Left ventricle myocardium inferior (tissue), 1 donor: Measurements from ENCODE around the gene IQCB1. TPM values are rescaled to one million over a fixed set of nuclear protein-coding genes. Genes with fewer than 3 reads are reported as not detected.
A peak's percentile ranks its signal among the peaks of the same experiment; 100 is the strongest.

Source experiments
- DNase-seq: peaks from one replicate; pipeline ENCODE4 v3.0.0-alpha.2; 2020
- H3K27ac ChIP-seq: fragments of 200-600 bp; replicated peaks from 2 replicates; pipeline ENCODE4 v1.8.0; 2021
- H3K27me3 ChIP-seq: fragments of 200-600 bp; 2 replicates; pipeline ENCODE4 v1.8.0; 2021; ENCODE audit warnings: low read depth
- H3K36me3 ChIP-seq: fragments of 200-600 bp; 2 replicates; pipeline ENCODE4 v1.8.0; 2021
- H3K4me1 ChIP-seq: fragments of 200-600 bp; 2 replicates; pipeline ENCODE4 v1.8.0; 2021
- H3K4me3 ChIP-seq: fragments of 200-600 bp; 2 replicates; pipeline ENCODE4 v1.8.0; 2021; ENCODE audit warnings: mild to moderate bottlenecking, moderate library complexity
- H3K9me3 ChIP-seq: fragments of 200-600 bp; replicated peaks from 2 replicates; pipeline ENCODE4 v1.8.0; 2021
- intact Hi-C: fragments of 100-400 bp; cut with micrococcal nuclease; formaldehyde crosslinking; loops from one replicate; pipeline ENCODE4 v1.11.0; 2022
- total RNA-seq: library from RNA; stranded (reverse); fragmentation: NEBNext Ultra II Directional; extraction: Animal tissue kit (Norgen Biotek cat#: 25700); gene quantifications from one replicate; pipeline ENCODE4 v1.2.1, GENCODE V29; 2021
- TF ChIP-seq, protein P1 (sequence below): fragments of 200-600 bp; IDR thresholded peaks from 2 replicates; pipeline ENCODE4 v1.8.0; 2021; ENCODE audit warnings: antibody characterized with exemption, mild to moderate bottlenecking, borderline replicate concordance
- donor health status: DM: no; HTN: yes; CAD: no; lungs with severe emphysema.

The IQCB1 gene
- total RNA-seq, 1 donor from 2014 or later, result 5.7 TPM

DNA sequence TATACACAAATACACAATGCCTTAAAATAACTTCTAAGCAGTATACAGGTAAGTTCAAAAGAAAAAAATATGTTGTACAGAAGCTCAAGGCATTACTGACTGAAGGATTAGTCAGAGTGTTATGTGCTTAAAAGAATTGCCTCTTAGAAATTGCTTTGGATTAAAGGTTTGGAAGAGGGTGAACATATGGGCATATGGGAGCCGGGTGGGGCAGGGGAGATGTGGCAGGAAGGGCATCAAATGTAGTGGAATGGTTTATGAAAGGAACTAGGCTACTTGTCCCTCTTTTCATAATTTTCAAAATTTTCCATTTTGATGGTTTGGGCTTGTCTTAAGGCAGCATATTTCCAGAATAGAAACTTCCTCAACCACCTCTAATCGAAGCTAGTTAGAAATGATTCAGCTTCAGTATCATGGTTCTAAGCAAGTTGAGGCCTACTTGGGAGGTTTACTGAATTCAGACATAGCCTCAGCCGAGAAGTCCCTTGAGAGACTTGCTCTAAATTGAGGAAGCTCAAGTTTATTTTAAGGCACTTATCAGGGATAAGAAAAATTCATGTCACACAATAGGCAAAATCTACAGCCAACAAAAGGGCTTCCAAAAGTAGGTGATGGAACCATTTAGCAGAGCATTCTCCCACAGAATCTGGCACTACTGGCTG lies 75.2 kb downstream of the IQCB1 start:
- DNase-seq, result no peak
- H3K4me3 ChIP-seq, result no peak overlapping the region
- TF ChIP-seq, protein P1, sequence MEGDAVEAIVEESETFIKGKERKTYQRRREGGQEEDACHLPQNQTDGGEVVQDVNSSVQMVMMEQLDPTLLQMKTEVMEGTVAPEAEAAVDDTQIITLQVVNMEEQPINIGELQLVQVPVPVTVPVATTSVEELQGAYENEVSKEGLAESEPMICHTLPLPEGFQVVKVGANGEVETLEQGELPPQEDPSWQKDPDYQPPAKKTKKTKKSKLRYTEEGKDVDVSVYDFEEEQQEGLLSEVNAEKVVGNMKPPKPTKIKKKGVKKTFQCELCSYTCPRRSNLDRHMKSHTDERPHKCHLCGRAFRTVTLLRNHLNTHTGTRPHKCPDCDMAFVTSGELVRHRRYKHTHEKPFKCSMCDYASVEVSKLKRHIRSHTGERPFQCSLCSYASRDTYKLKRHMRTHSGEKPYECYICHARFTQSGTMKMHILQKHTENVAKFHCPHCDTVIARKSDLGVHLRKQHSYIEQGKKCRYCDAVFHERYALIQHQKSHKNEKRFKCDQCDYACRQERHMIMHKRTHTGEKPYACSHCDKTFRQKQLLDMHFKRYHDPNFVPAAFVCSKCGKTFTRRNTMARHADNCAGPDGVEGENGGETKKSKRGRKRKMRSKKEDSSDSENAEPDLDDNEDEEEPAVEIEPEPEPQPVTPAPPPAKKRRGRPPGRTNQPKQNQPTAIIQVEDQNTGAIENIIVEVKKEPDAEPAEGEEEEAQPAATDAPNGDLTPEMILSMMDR, result no peak
- H3K9me3 ChIP-seq, result no peaks in the 10 kb centered on the region
- no peaks in the 10 kb centered on the region for H3K27me3 ChIP-seq
- H3K4me1 ChIP-seq, result peaks cover 8% of the 10 kb centered on the region
- H3K36me3 ChIP-seq, result no peaks in the 10 kb centered on the region
- peak overlapping the region; percentile 21 for H3K27ac ChIP-seq
- intact Hi-C loops, result no loop called here

DNA sequence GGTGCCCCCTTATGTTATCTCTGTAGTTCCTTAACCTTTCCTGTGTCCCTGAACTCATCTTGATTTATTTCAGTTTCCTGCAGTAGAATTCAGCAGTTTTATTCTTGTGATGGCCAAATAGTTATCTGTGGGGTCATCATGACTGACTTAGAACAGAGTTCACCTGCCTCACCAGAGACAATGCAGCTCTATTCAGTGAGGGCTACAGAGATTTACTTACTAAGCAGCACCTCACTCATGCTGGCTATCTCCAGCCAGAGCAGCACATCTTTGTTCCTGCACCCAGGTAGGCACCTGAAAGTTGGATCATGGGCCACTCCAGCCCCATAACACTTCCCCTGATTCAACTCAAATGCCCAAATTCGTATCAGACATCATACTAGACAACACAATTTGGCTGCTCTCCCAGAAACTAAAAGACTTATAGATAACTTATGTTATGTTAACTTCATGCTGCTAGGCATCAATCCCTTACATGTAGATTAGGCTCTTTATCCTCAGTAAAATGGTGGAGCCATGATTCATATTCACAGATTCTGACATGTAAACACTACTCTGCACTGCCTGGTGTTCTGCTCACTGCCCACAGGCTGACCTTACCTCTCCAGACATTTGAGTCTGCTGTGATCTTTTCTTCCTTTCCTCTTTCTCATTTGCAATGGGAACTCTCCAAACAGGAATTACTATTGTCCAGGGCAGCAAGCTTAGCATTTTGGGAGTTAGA lies 76.0 kb downstream of the IQCB1 start:
- H3K27me3 ChIP-seq, result no peaks in the 10 kb centered on the region
- TF ChIP-seq, protein P1, result no peak
- peak overlapping the region; percentile 65 for H3K27ac ChIP-seq
- H3K4me1 ChIP-seq, result peaks cover 8% of the 10 kb centered on the region
- no peak for DNase-seq
- H3K36me3 ChIP-seq, result no peaks in the 10 kb centered on the region
- H3K9me3 ChIP-seq, result no peaks in the 10 kb centered on the region
- no peak overlapping the region for H3K4me3 ChIP-seq
- intact Hi-C loops, result no loop called here

DNA sequence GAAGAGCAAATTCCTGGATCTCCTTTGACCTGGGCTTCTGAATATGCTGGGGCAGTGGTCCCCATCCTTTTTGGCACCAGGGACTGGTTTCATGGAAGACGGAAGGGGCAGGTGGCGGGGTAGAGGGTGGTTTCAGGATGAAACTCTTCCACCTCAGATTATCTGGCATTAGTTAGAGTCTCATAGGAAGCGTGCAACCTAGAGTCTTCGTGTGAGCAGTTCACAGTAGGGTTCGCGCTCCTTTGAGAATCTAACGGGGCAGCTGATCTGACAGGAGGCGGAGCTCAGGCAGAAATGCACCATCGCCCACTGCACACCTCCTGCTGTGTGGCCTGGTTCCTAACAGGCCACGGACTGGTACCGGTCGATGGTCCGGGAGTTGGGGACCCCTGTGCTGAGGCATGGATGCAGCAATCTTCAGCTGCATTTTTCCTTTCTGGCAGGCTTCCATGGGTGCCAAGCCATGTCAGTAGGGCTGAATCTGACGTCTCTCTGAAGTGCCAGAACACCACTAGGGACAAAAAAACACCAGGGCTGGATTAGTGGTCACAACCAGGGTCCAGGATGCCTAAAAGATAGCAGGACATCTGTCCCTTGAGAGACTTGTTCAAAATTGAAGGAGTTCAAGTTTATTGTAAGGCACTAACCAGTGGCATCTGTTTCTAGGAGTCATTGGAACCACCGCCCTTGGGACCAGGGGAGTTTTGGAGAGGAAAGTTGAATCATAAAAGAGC lies 76.9 kb downstream of the IQCB1 start:
- TF ChIP-seq, protein P1, result no peak
- Histone ChIP-seq H3K36me3 (no peaks in the 10 kb centered on the region), H3K4me1 (peaks cover 8% of the 10 kb centered on the region), H3K4me3 (no peak overlapping the region), H3K9me3 (no peaks in the 10 kb centered on the region), H3K27ac (peak overlapping the region; percentile 65), H3K27me3 (no peaks in the 10 kb centered on the region)
- intact Hi-C loops, result no loop called here
- DNase-seq, result no peak

DNA sequence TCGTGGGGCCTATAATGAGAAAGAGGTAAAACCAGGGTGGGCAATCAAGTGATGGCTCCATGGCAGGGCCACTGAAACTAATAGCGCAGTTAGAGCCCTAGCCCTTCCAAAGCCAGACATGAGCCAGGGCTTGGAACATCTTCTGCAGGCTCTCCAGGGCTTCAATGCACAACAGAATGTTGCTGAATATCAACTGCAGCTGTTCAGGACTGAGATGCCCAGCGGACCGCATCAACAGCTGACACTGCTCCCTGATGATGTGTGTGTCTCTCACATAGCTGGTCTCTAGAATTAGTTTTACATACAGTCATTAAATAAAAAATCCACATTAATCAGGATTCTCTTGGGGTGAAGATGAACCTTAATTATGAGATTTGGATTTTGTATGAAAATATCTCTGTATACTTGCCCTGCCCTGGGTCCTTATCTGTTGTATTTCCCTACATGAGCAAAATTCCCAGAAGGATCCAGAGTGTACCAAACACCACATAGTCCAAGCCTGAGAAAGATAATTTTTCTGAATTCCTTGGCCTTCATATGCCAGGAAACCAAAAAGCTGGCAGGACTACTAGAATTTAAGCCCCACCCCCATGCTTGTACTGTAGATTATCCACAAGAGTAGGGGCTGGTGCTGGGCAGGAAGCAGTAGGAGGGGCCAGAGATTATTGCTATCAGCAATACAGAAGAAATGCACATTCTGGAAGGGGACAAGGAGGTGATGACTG lies 77.6 kb downstream of the IQCB1 start:
- peak; percentile 30 for DNase-seq

More for the DNA sequence above, 77.6 kb downstream of the IQCB1 start:
- Histone ChIP-seq H3K36me3 (no peaks in the 10 kb centered on the region), H3K4me1 (peaks cover 8% of the 10 kb centered on the region), H3K27ac (peak overlapping the region; percentile 65), H3K4me3 (no peak overlapping the region), H3K9me3 (no peaks in the 10 kb centered on the region), H3K27me3 (no peaks in the 10 kb centered on the region)
- intact Hi-C loops, result no loop called here
- TF ChIP-seq, protein P1, result no peak
